GM18867 (cell line): Measurements from ENCODE around the gene HBA2.
"Not testable (repeated sequence)": the region's sequence is repeated elsewhere in the genome, so short reads cannot be mapped to it uniquely, and the experiment has no call there.

Experiments used
- ATAC-seq: cut with Tn5 transposase; IDR thresholded peaks from one replicate; pipeline ENCODE4 v1.9.1; 2021; ENCODE audit warnings: mild to moderate bottlenecking, moderate library complexity; ENCODE audit not compliant: unreplicated experiment

Gene HBA2

GRCh38 chr16:154217-155030 is 18.3 kb upstream of the HBA2 start:
- no peak for ATAC-seq

- no peak for ATAC-seq
Observed at GRCh38 chr16:155031-155398, 17.7 kb upstream of the HBA2 start.

- ATAC-seq: no peak
Observed at GRCh38 chr16:159136-159849, 13.4 kb upstream of the HBA2 start.

GRCh38 chr16:160242-160641 is 12.4 kb upstream of the HBA2 start:
- ATAC-seq: not testable (repeated sequence)

GRCh38 chr16:160691-161190 is 11.9 kb upstream of the HBA2 start:
- no peak for ATAC-seq

GRCh38 chr16:162271-162991 is 10.2 kb upstream of the HBA2 start:
- ATAC-seq: no peak

GRCh38 chr16:163139-163538 is 9.5 kb upstream of the HBA2 start:
- not testable (repeated sequence) for ATAC-seq

GRCh38 chr16:163696-164095 is 9.0 kb upstream of the HBA2 start:
- ATAC-seq: not testable (repeated sequence)

- ATAC-seq: not testable (repeated sequence)
Observed at GRCh38 chr16:164134-164823, 8.4 kb upstream of the HBA2 start.

- no peak for ATAC-seq
Observed at GRCh38 chr16:164827-165538, 7.7 kb upstream of the HBA2 start.

GRCh38 chr16:165539-166374 is 6.9 kb upstream of the HBA2 start, which contains the start of gene HBM:
HBM (plus strand) TSS chr16:165978; CDS start chr16:165998, 20 bp downstream.
- no peak for ATAC-seq

GRCh38 chr16:166375-167121 is 6.1 kb upstream of the HBA2 start:
- no peak for ATAC-seq

GRCh38 chr16:167122-167690 is 5.5 kb upstream of the HBA2 start:
- ATAC-seq: no peak

- ATAC-seq: no peak
Observed at GRCh38 chr16:168424-168823, 4.3 kb upstream of the HBA2 start.

- ATAC-seq: no peak
Observed at GRCh38 chr16:169014-169413, 3.7 kb upstream of the HBA2 start.

GRCh38 chr16:170088-170507 is 2.6 kb upstream of the HBA2 start:
- ATAC-seq: not testable (repeated sequence)

- no peak for ATAC-seq
Observed at GRCh38 chr16:170788-171187, 1.9 kb upstream of the HBA2 start.

- not testable (repeated sequence) for ATAC-seq
Observed at GRCh38 chr16:173211-173854, 657 bp downstream of the HBA2 start.
